ENCODE measurements around the gene FBXL13. TPM values are rescaled to one million over a fixed set of nuclear protein-coding genes. Genes with fewer than 3 reads are reported as not detected.
A peak's percentile ranks its signal among the peaks of the same experiment; 100 is the strongest.

The FBXL13 gene
- total RNA-seq, 1 experiment from 2014 or later: 0.35 TPM

DNA sequence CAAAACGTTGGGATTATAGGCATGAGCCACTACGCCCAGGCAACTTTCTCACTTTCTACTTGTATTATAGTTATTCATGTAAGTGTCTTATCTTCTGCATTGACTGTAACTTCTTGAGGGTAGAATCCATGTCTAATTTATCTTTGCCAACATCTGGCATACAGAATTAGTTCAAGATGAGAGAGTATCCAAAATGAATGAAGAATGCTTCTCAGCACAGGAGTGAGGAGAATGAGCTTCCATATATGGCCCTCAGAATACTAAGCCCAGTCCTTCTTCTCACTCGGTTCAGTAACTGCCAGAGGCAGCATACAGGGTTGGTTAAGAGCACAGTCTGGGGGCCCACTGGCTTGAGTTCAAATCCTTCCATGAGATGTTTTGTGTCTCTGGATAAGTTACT is 236.8 kb downstream of the FBXL13 start:
- no TSS peak for BruUV-seq (replicated peaks)
- no peak for DNase-seq (ENCODE audit: unreplicated experiment)
- peaks cover 17% of the 10 kb centered on the region for H3K4me1 Mint-ChIP-seq (ENCODE audit: insufficient read depth, unreplicated experiment)
- H3K27me3 Mint-ChIP-seq (ENCODE audit: insufficient read depth, unreplicated experiment): no peaks in the 10 kb centered on the region
- H3K27ac Mint-ChIP-seq (ENCODE audit: low read depth, unreplicated experiment): no peak overlapping the region
- CTCF ChIA-PET: interaction anchor here (1.0 to 2.0 kb wide), 2 partner anchors 9 to 37 kb away, joined by 3 to 5 read pairs; no protein-coding TSS in a partner anchor
- H3K4me3 Mint-ChIP-seq (ENCODE audit: unreplicated experiment): no peak overlapping the region
- H3K36me3 Mint-ChIP-seq (ENCODE audit: insufficient read depth, unreplicated experiment): peaks cover 6% of the 10 kb centered on the region
- no peaks in the 10 kb centered on the region for H3K9me3 Mint-ChIP-seq (ENCODE audit: unreplicated experiment)
- intact Hi-C loops (cut with micrococcal nuclease): loop anchor here (5.0 kb wide), 1 partner anchor 34 kb away; no protein-coding TSS in a partner anchor
- TF ChIP-seq, protein P1, sequence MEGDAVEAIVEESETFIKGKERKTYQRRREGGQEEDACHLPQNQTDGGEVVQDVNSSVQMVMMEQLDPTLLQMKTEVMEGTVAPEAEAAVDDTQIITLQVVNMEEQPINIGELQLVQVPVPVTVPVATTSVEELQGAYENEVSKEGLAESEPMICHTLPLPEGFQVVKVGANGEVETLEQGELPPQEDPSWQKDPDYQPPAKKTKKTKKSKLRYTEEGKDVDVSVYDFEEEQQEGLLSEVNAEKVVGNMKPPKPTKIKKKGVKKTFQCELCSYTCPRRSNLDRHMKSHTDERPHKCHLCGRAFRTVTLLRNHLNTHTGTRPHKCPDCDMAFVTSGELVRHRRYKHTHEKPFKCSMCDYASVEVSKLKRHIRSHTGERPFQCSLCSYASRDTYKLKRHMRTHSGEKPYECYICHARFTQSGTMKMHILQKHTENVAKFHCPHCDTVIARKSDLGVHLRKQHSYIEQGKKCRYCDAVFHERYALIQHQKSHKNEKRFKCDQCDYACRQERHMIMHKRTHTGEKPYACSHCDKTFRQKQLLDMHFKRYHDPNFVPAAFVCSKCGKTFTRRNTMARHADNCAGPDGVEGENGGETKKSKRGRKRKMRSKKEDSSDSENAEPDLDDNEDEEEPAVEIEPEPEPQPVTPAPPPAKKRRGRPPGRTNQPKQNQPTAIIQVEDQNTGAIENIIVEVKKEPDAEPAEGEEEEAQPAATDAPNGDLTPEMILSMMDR (IDR thresholded peaks at IDR 0.05; ENCODE audit: unreplicated experiment): no peak
- POLR2A ChIA-PET: interaction anchor here (0.8 to 1.9 kb wide), 2 partner anchors 15 to 35 kb away, joined by 3 to 5 read pairs; no protein-coding TSS in a partner anchor

- CTCF ChIA-PET: interaction anchor here (0.6 to 2.0 kb wide), 3 partner anchors 10 to 88 kb away, joined by 3 to 5 read pairs (median 3); no protein-coding TSS in a partner anchor
- intact Hi-C loops (cut with micrococcal nuclease): loop anchor here (5.0 kb wide), 1 partner anchor 35 kb away; no protein-coding TSS in a partner anchor
- Mint-ChIP-seq H3K27ac (ENCODE audit: low read depth, unreplicated experiment) (peak overlapping the region; percentile 4), H3K4me3 (ENCODE audit: unreplicated experiment) (no peak overlapping the region), H3K9me3 (ENCODE audit: unreplicated experiment) (no peaks in the 10 kb centered on the region), H3K36me3 (ENCODE audit: insufficient read depth, unreplicated experiment) (peaks cover 6% of the 10 kb centered on the region), H3K27me3 (ENCODE audit: insufficient read depth, unreplicated experiment) (no peaks in the 10 kb centered on the region), H3K4me1 (ENCODE audit: insufficient read depth, unreplicated experiment) (peaks cover 17% of the 10 kb centered on the region)
- DNase-seq (ENCODE audit: unreplicated experiment): no peak
- TF ChIP-seq, protein P1 (IDR thresholded peaks at IDR 0.05; ENCODE audit: unreplicated experiment): no peak
- no TSS peak for BruUV-seq (replicated peaks)
- POLR2A ChIA-PET: interaction anchor here (0.8 to 1.9 kb wide), 5 partner anchors 16 to 237 kb away, joined by 3 to 5 read pairs (median 3); no protein-coding TSS in a partner anchor
Observed at GRCh38 chr7:102836977-102837376, 237.6 kb downstream of the FBXL13 start.

- POLR2A ChIA-PET: interaction anchor here (1.0 to 1.9 kb wide), 4 partner anchors 37 to 238 kb away, joined by 3 to 5 read pairs (median 4); no protein-coding TSS in a partner anchor
- peaks cover 17% of the 10 kb centered on the region for H3K4me1 Mint-ChIP-seq (ENCODE audit: insufficient read depth, unreplicated experiment)
- intact Hi-C loops (cut with micrococcal nuclease): loop anchor here (5.0 kb wide), 1 partner anchor 36 kb away; no protein-coding TSS in a partner anchor
- BruUV-seq (replicated peaks): no TSS peak
- no peaks in the 10 kb centered on the region for H3K27me3 Mint-ChIP-seq (ENCODE audit: insufficient read depth, unreplicated experiment)
- no peaks in the 10 kb centered on the region for H3K9me3 Mint-ChIP-seq (ENCODE audit: unreplicated experiment)
- CTCF ChIA-PET: interaction anchor here (0.6 to 2.0 kb wide), 4 partner anchors 10 to 226 kb away, joined by 3 to 6 read pairs (median 4); no protein-coding TSS in a partner anchor
- TF ChIP-seq, protein P1 (IDR thresholded peaks at IDR 0.05; ENCODE audit: unreplicated experiment): no peak
- H3K36me3 Mint-ChIP-seq (ENCODE audit: insufficient read depth, unreplicated experiment): peaks cover 6% of the 10 kb centered on the region
- peak; percentile 64 for DNase-seq (ENCODE audit: unreplicated experiment)
- H3K27ac Mint-ChIP-seq (ENCODE audit: low read depth, unreplicated experiment): peak overlapping the region; percentile 4
- no peak overlapping the region for H3K4me3 Mint-ChIP-seq (ENCODE audit: unreplicated experiment)
Observed at GRCh38 chr7:102836191-102836919, 238.2 kb downstream of the FBXL13 start.

GRCh38 chr7:102834999-102835398 is 239.6 kb downstream of the FBXL13 start:
- Mint-ChIP-seq H3K36me3 (ENCODE audit: insufficient read depth, unreplicated experiment) (peaks cover 12% of the 10 kb centered on the region), H3K4me1 (ENCODE audit: insufficient read depth, unreplicated experiment) (peaks cover 17% of the 10 kb centered on the region), H3K27ac (ENCODE audit: low read depth, unreplicated experiment) (peak overlapping the region; percentile 18), H3K4me3 (ENCODE audit: unreplicated experiment) (peak overlapping the region; percentile 13), H3K9me3 (ENCODE audit: unreplicated experiment) (no peaks in the 10 kb centered on the region), H3K27me3 (ENCODE audit: insufficient read depth, unreplicated experiment) (no peaks in the 10 kb centered on the region)
- intact Hi-C loops (cut with micrococcal nuclease): loop anchor here (5.0 kb wide), 1 partner anchor 37 kb away; no protein-coding TSS in a partner anchor
- POLR2A ChIA-PET: interaction anchor here (0.6 to 2.2 kb wide), 4 partner anchors 9 to 240 kb away, joined by 3 to 8 read pairs (median 4); partner anchors contain the start of genes ARMC10 and FBXL13
- CTCF ChIA-PET: interaction anchor here (0.8 kb wide), 1 partner anchor 9 kb away, joined by 4 read pairs; no protein-coding TSS in a partner anchor
- TF ChIP-seq, protein P1 (IDR thresholded peaks at IDR 0.05; ENCODE audit: unreplicated experiment): no peak
- BruUV-seq (replicated peaks): no TSS peak
- peak; percentile 63 for DNase-seq (ENCODE audit: unreplicated experiment)

All from MCF 10A (cell line).